ENCODE measurements around the gene AIP. TPM values are rescaled to one million over a fixed set of nuclear protein-coding genes. Genes with fewer than 3 reads are reported as not detected.

AIP gene
- total RNA-seq, 4 donors from 2014 or later = 65.4 to 87.5 (median 78.1) TPM

- no peaks in the 10 kb centered on the region for H3K36me3 ChIP-seq
- 84% methylated on average over 4 of the region's 32 CpGs; no CpG with 5 or more reads in 1 of the 2 donors for WGBS, 2 donors (ENCODE audit: low coverage in 1 of 2)
- H3K27me3 ChIP-seq = peaks cover 38% of the 10 kb centered on the region
- H3K27ac ChIP-seq = no peak overlapping the region
- H3K4me3 ChIP-seq = no peak overlapping the region
- no peak for ATAC-seq
- H3K9me3 ChIP-seq = no peaks in the 10 kb centered on the region
- TF ChIP-seq POLR2A (IDR thresholded peaks at IDR 0.05) (no peak), EP300 (IDR thresholded peaks at IDR 0.05) (no peak), CTCF (IDR thresholded peaks at IDR 0.05) (no peak), POLR2AphosphoS5 (IDR thresholded peaks at IDR 0.05) (no peak)
- no peaks in the 10 kb centered on the region for H3K4me1 ChIP-seq
These were observed 36.9 kb downstream of the AIP start for GRCh38 chr11:67519726-67520125.

DNA sequence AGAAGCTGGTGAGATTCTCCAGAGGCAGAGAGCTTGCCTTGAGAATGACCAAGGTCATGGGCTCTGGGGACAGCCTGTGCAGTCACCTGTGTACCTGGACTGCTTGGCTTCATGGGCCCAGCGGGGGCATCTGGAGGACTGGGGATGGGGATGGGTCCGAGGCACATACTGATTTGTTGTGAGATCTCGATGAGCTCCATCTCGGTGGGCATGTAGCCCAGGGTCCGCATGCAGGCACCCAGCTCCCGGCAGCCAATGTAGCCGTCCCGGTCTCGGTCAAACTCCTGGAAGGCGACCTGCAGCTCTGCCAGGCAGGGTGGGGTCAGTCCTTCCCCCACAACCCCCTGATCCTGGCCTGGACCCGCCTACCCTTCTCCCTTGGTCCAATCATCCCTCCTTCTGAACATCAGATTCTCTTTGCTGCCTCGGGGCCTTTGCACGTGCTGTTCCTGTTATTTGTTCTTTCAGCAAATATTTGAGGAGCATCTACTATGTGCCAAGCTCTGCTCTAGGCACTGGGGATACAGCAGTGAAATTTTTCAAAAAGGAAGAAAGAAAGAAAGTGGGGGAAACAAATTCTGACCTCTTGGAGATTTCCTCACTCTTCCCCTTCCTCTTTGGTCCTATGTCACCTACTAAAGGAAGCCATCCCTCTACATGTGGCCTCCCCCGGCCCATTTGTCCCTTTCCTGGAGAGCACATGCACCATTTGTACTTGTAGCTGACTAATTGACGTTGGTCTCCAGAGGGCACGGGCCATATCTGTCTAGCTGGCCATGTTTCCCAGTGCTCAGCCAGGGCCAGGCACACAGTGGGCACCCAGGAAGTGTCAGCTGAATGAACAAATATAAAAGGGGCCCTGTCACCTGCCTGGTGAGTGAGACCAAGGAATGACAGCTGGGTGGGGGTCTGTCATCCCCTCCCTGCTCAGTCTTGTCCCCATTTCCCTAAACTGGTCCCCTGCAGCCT lies 38.3 kb downstream of the AIP start:
- 84 to 89% methylated on average over 4 to 8 of the region's 16 CpGs for WGBS, 2 donors (ENCODE audit: low coverage in 1 of 2)
- peaks cover 30% of the 10 kb centered on the region for H3K27me3 ChIP-seq
- TF ChIP-seq CTCF (IDR thresholded peaks at IDR 0.05) = no peak
- TF ChIP-seq POLR2AphosphoS5 (IDR thresholded peaks at IDR 0.05) = no peak
- no peak for TF ChIP-seq POLR2A (IDR thresholded peaks at IDR 0.05)
- TF ChIP-seq EP300 (IDR thresholded peaks at IDR 0.05) = no peak
- H3K36me3 ChIP-seq = no peaks in the 10 kb centered on the region
- H3K27ac ChIP-seq = no peak overlapping the region
- no peaks in the 10 kb centered on the region for H3K4me1 ChIP-seq
- no peak for ATAC-seq
- no peaks in the 10 kb centered on the region for H3K9me3 ChIP-seq
- no peak overlapping the region for H3K4me3 ChIP-seq

DNA sequence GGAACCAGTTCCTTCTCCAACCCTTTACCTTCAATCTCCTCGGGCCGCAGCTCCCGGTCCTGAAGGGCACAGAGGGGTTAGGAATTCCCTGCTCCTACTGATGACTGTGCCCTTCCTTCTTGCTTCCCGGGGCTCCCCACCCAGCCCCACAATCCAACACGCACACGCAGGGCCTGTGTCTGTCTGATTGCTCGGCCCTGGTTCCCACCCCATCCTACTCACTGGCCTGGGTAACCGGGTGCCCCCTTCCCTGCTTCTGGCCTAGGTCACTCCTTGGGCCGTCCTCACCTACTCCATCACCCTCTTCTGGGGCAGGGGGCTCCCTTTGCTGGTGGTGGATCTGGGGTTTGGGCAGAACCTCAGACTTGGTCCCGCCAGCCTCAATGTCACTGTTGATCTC lies 39.1 kb downstream of the AIP start:
- Histone ChIP-seq H3K9me3 (no peaks in the 10 kb centered on the region), H3K4me3 (no peak overlapping the region), H3K4me1 (no peaks in the 10 kb centered on the region), H3K27ac (no peak overlapping the region), H3K27me3 (peaks cover 30% of the 10 kb centered on the region), H3K36me3 (no peaks in the 10 kb centered on the region)
- TF ChIP-seq EP300 (IDR thresholded peaks at IDR 0.05) (no peak), CTCF (IDR thresholded peaks at IDR 0.05) (no peak), POLR2A (IDR thresholded peaks at IDR 0.05) (no peak), POLR2AphosphoS5 (IDR thresholded peaks at IDR 0.05) (no peak)
- 86 to 93% methylated on average over 3 to 7 of the region's 10 CpGs for WGBS, 2 donors (ENCODE audit: low coverage in 1 of 2)
- no peak for ATAC-seq

DNA sequence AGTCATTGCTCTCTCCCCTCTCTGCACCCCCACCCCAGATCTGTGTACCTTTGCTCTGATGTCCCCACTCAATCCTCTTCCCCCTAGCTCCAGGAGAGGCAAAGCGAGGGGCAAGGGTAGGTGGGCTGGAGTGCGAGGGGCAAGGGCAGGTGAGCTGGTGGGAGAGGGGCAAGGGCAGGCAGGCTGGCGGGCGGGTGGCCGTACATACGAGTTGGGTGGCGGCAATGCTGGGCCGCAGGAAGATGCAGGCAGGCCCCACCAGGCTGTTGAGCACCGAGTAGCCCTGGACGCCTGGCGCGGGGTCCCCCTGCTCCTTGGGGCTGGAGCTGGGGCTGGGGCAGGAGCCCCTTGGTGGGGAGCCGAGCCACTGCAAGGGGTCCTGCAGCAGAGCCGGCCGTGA lies 39.5 kb downstream of the AIP start:
- Histone ChIP-seq H3K4me3 (no peak overlapping the region), H3K9me3 (no peaks in the 10 kb centered on the region), H3K27ac (no peak overlapping the region), H3K27me3 (peaks cover 30% of the 10 kb centered on the region), H3K36me3 (no peaks in the 10 kb centered on the region), H3K4me1 (no peaks in the 10 kb centered on the region)
- TF ChIP-seq EP300 (IDR thresholded peaks at IDR 0.05) (no peak), POLR2AphosphoS5 (IDR thresholded peaks at IDR 0.05) (no peak), CTCF (IDR thresholded peaks at IDR 0.05) (no peak), POLR2A (IDR thresholded peaks at IDR 0.05) (no peak)
- ATAC-seq = no peak
- 80% methylated on average over 1 of the region's 15 CpGs; no CpG with 5 or more reads in 1 of the 2 donors for WGBS, 2 donors (ENCODE audit: low coverage in 1 of 2)
